Activated T-cell treated with anti-CD3 and anti-CD28 coated beads for 1 hour (primary cell): ENCODE measurements around the gene GRIK3.
"Not testable (repeated sequence)": the region's sequence is repeated elsewhere in the genome, so short reads cannot be mapped to it uniquely, and the experiment has no call there.

Experiments used
- DNase-seq: peaks from one replicate; pipeline ENCODE4 v3.0.0-alpha.2; 2020; ENCODE audit warnings: low read depth

The GRIK3 gene

GRCh38 chr1:36909359-36909758 lies 125.0 kb downstream of the GRIK3 start:
- not testable (repeated sequence) for DNase-seq

GRCh38 chr1:36908096-36908495 lies 126.2 kb downstream of the GRIK3 start:
- no peak for DNase-seq

- DNase-seq: no peak
Measured at GRCh38 chr1:36906555-36906954, 127.8 kb downstream of the GRIK3 start.

GRCh38 chr1:36905941-36906340 lies 128.4 kb downstream of the GRIK3 start:
- no peak for DNase-seq

- no peak for DNase-seq
Measured at GRCh38 chr1:36900128-36900527, 134.2 kb downstream of the GRIK3 start.

GRCh38 chr1:36897813-36898212 lies 136.5 kb downstream of the GRIK3 start:
- not testable (repeated sequence) for DNase-seq

GRCh38 chr1:36894824-36895223 lies 139.5 kb downstream of the GRIK3 start:
- DNase-seq: no peak

GRCh38 chr1:36890776-36891175 lies 143.5 kb downstream of the GRIK3 start:
- DNase-seq: no peak

GRCh38 chr1:36889478-36890226 lies 144.7 kb downstream of the GRIK3 start:
- no peak for DNase-seq

- no peak for DNase-seq
Measured at GRCh38 chr1:36888811-36889477, 145.4 kb downstream of the GRIK3 start.

GRCh38 chr1:36885540-36886357 lies 148.6 kb downstream of the GRIK3 start:
- no peak for DNase-seq

GRCh38 chr1:36884801-36885200 lies 149.5 kb downstream of the GRIK3 start:
- DNase-seq: no peak

- no peak for DNase-seq
Measured at GRCh38 chr1:36884029-36884701, 150.2 kb downstream of the GRIK3 start.

- no peak for DNase-seq
Measured at GRCh38 chr1:36883315-36883949, 150.9 kb downstream of the GRIK3 start.

GRCh38 chr1:36882536-36883285 lies 151.6 kb downstream of the GRIK3 start:
- no peak for DNase-seq

GRCh38 chr1:36881541-36881940 lies 152.8 kb downstream of the GRIK3 start:
- DNase-seq: no peak

- DNase-seq: no peak
Measured at GRCh38 chr1:36881068-36881405, 153.3 kb downstream of the GRIK3 start.

- no peak for DNase-seq
Measured at GRCh38 chr1:36880155-36881067, 153.9 kb downstream of the GRIK3 start.

GRCh38 chr1:36879613-36880012 lies 154.7 kb downstream of the GRIK3 start:
- DNase-seq: no peak

GRCh38 chr1:36876990-36877389 lies 157.3 kb downstream of the GRIK3 start:
- no peak for DNase-seq
